Glutamatergic neuron (in vitro differentiated cells): Measurements from ENCODE around the gene LRP1. TPM values are rescaled to one million over a fixed set of nuclear protein-coding genes. Genes with fewer than 3 reads are reported as not detected.

Source experiments
- DNase-seq: peaks from one replicate; pipeline ENCODE4 v3.0.0; 2022
- H3K27ac Mint-ChIP-seq: one replicate; pipeline ENCODE4 v1.8.0; 2020; ENCODE audit warnings: mild to moderate bottlenecking, mixed read lengths, inconsistent platforms; ENCODE audit not compliant: unreplicated experiment
- H3K27me3 Mint-ChIP-seq: one replicate; pipeline ENCODE4 v1.8.0; 2020; ENCODE audit warnings: mild to moderate bottlenecking, moderate library complexity, mixed read lengths, inconsistent platforms; ENCODE audit not compliant: unreplicated experiment
- H3K36me3 Mint-ChIP-seq: one replicate; pipeline ENCODE4 v1.8.0; 2020; ENCODE audit warnings: mild to moderate bottlenecking, mixed read lengths, inconsistent platforms; ENCODE audit not compliant: unreplicated experiment
- H3K4me1 Mint-ChIP-seq: one replicate; pipeline ENCODE4 v1.8.0; 2020; ENCODE audit warnings: mild to moderate bottlenecking, low read depth, mixed read lengths, inconsistent platforms; ENCODE audit not compliant: unreplicated experiment
- H3K4me3 Mint-ChIP-seq: one replicate; pipeline ENCODE4 v1.8.0; 2020; ENCODE audit warnings: mild to moderate bottlenecking, mixed read lengths, inconsistent platforms; ENCODE audit not compliant: unreplicated experiment
- H3K9me3 Mint-ChIP-seq: one replicate; pipeline ENCODE4 v1.8.0; 2020; ENCODE audit warnings: mild to moderate bottlenecking, moderate library complexity, mixed read lengths, inconsistent platforms; ENCODE audit not compliant: unreplicated experiment
- total RNA-seq: library from RNA; stranded (reverse); fragmentation: NEBNext Ultra II Directional; extraction: Animal tissue kit (Norgen Biotek cat#: 25700); gene quantifications from one replicate; pipeline ENCODE4 v1.2.1, GENCODE V29; 2021; ENCODE audit not compliant: unreplicated experiment
- TF ChIP-seq, protein P1 (sequence below): fragments of 200-600 bp; sonication (generic); IDR thresholded peaks from one replicate; pipeline ENCODE4 v1.5.0; 2021; ENCODE audit not compliant: partially characterized antibody, unreplicated experiment

LRP1 gene
- total RNA-seq, 1 donor from 2014 or later: 125 TPM

DNA sequence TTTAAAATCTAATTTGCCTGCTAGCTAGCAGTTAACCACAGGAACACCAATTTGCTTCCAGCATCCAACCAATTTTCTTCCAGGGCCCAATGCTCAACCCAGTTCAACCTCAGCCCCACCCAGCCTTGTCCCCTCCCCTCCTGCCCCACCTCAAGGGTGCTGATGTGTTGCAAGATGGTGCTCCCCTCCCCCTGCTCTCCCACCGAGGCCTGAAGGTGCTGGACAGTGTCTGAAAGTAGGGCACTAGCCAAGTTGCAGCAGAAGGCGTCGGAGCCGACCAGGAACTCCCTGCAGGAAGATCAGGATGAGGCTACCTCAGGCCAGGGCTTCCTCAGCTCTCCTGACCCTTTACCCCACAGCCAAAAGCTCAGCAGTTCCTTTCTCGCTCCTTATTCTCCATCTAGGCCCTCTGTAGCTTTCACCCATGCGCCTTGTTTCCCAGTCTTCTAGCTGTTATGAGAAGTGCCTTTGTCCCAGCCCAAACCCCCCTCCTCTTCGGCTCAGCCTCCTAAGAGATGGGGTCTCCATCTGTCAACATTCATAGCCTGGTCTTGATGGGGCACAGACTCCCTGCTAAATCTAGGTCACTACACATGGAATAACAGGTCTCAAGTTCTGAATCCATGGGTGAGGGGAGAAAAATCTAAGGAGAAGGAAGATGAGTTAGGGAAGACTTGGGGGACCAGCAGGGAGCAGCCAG is 20.7 kb upstream of the LRP1 start:
- no peak for DNase-seq
- Mint-ChIP-seq H3K36me3 (no peaks in the 10 kb centered on the region), H3K27me3 (peaks cover 10% of the 10 kb centered on the region), H3K4me1 (peaks cover 9% of the 10 kb centered on the region), H3K9me3 (peaks cover 9% of the 10 kb centered on the region), H3K4me3 (no peak overlapping the region), H3K27ac (no peak overlapping the region)
- TF ChIP-seq, protein P1, sequence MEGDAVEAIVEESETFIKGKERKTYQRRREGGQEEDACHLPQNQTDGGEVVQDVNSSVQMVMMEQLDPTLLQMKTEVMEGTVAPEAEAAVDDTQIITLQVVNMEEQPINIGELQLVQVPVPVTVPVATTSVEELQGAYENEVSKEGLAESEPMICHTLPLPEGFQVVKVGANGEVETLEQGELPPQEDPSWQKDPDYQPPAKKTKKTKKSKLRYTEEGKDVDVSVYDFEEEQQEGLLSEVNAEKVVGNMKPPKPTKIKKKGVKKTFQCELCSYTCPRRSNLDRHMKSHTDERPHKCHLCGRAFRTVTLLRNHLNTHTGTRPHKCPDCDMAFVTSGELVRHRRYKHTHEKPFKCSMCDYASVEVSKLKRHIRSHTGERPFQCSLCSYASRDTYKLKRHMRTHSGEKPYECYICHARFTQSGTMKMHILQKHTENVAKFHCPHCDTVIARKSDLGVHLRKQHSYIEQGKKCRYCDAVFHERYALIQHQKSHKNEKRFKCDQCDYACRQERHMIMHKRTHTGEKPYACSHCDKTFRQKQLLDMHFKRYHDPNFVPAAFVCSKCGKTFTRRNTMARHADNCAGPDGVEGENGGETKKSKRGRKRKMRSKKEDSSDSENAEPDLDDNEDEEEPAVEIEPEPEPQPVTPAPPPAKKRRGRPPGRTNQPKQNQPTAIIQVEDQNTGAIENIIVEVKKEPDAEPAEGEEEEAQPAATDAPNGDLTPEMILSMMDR: no peak

DNA sequence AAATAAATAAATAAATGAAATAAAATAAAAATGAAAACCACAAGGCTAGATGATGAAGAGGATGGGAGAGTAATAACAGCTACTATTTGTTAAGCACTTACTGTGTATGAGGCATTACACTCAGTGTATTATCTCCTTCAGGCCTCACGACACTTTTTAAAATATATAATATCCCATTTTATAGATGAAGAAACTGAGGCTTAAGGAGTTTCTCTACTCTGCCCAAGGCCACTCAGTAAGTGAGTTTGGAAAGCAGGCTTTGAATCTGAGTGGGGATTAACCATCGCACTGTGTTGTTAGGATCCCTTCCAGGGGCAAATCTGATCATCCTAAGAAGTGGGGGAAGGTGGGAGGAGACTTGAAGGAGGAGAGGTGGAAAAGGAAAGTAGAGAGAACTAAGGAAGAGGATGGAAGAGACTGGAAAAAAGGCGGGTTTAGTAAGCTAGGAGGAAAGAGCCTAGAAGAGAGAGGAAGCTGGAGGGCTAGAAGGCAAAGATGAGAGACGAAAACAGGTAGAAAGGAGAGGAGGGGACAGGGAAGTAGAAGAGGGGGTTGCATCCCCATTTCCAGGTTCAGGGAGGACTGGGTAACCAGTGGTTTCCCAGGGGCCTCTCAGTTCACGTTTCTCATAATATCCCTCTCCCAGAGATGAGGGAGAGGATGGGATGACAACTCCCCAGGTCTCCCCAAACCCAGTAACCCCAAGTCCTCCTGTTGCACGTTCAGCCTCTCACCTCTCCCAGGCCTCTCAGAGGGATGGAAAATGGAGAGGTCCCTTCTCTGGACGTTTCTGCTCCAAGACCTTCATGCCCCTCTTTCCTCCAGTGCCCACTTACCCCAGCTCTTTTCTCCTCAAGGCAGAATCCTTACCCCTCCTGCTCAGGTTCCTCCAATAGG is 18.8 kb upstream of the LRP1 start:
- Mint-ChIP-seq H3K4me3 (peak overlapping the region; percentile 96), H3K27ac (peak overlapping the region; percentile 22), H3K36me3 (no peaks in the 10 kb centered on the region), H3K9me3 (peaks cover 9% of the 10 kb centered on the region), H3K4me1 (peaks cover 9% of the 10 kb centered on the region), H3K27me3 (peaks cover 10% of the 10 kb centered on the region)
- no peak for DNase-seq
- TF ChIP-seq, protein P1: no peak

DNA sequence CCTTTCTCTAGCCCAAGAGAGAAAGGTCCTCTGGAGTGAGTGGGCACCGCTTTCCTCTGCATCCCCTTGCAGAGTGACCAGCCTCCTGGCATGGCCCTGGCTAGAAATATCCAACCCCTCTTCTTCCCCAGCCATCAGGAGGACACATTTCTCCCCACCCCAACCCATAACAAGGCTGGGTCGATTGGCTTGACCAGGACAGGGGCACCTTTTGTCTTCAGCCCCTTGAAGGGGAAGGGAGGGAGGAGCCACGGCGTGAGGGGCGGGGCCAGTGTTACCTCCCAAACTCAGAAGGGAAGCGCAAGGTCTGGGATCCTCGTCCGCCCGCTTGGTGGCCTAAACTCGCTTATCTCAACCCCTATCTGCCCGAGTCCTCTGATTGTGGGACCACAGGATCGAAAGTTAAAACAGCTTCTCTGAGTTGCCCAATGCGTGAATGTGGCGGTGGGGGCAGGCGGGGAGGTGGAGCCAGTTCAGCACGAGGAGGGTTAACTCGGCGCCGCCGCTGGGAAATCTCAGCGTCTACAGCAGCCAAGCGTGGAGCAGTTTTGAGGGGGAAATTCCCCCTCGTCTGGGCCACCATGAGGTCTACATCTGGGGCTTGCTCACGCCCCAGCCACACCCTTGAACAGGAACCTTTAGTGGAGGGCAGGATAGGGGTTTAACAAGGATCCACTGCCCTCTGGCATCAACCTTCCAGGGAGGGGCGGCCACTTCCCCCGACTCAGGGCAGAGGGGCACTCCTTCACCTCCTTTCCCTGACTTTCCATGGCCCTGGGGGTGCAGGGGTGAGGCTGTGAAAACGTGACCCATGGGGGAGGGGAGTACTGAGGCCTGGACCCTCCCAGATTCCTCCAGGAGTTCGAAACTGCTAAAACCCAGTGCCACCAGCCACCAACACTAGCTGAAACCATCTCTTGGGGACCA is 17.9 kb upstream of the LRP1 start:
- Mint-ChIP-seq H3K9me3 (peaks cover 9% of the 10 kb centered on the region), H3K27me3 (peaks cover 10% of the 10 kb centered on the region), H3K4me1 (peaks cover 9% of the 10 kb centered on the region), H3K4me3 (peak overlapping the region; percentile 96), H3K27ac (peak overlapping the region; percentile 94), H3K36me3 (no peaks in the 10 kb centered on the region)
- TF ChIP-seq, protein P1: no peak
- DNase-seq: peak; percentile 73

DNA sequence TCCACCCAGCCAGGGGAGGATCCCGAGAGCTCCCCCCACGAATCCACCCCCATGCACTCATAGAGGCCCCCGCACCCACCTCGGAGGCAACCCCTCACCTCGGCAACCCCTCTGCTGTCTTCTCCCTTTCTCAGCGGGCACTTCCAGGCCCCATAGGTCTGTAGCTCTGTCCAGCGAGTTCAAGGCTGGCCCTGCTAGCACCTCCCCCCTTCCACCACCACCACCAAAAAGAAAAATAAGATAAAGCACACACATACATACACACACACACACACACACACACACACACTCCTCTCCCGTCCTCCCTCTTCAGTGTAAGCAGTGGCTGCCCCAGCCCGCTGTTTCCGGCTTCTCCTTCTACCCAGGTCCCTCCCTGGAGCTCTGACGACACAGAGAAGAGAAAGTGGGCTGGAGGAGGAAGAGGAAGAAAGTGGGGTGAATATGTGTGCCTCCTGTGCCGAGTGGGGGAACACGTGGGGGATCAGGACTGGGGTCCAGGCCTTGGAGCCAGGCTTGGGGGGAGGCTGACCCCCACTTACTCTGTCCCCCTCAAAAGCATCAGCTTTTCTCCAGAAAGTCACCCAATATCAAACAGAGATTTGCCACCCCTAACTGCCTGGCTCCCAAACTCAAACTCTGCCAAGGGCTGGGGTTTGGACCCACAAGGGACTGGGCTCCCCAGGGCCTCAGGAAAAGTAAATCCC is 17.1 kb upstream of the LRP1 start, which contains the start of gene STAT6:
STAT6 (minus strand) TSS at position 332 of the 704 bp plus-strand sequence. CDS start 3,084 bp downstream, outside the sequence.
- peak within 1 kb of the TSS; percentile 94 for H3K27ac Mint-ChIP-seq
- TF ChIP-seq, protein P1: no peak
- H3K4me3 Mint-ChIP-seq: peak within 1 kb of the TSS; percentile 96
- H3K9me3 Mint-ChIP-seq: peaks cover 9% of the 10 kb centered on the region
- no peaks in the 10 kb centered on the region for H3K36me3 Mint-ChIP-seq
- peaks cover 9% of the 10 kb centered on the region for H3K27me3 Mint-ChIP-seq
- peaks cover 9% of the 10 kb centered on the region for H3K4me1 Mint-ChIP-seq
- peak; percentile 44 for DNase-seq
